Liver (tissue), 9 donors: Measurements from ENCODE around the gene CFAP65. TPM values are rescaled to one million over a fixed set of nuclear protein-coding genes. Genes with fewer than 3 reads are reported as not detected.

Experiments
- DNase-seq: peaks from one replicate; pipeline ENCODE4 v3.0.0-alpha.2; 2017; ENCODE audit warnings: low spot score
- H3K27ac ChIP-seq, 2 donors: one replicate each; pipeline ENCODE4 v1.7.0; 2013; ENCODE audit warnings: inconsistent platforms in 2 of 2, low read length in 2 of 2, control low read depth in 1 of 2, low read depth in 1 of 2, mild to moderate bottlenecking in 1 of 2
- H3K27me3 ChIP-seq, 4 donors: one replicate each; pipeline versions ENCODE4 v1.6.1 to v1.7.0; 2013; ENCODE audit warnings: low read length in 3 of 4, inconsistent platforms in 1 of 4, mild to moderate bottlenecking in 1 of 4, moderate library complexity in 1 of 4; ENCODE audit not compliant: control insufficient read depth in 4 of 4, insufficient read depth in 4 of 4
- H3K36me3 ChIP-seq, 4 donors: one replicate each; pipeline versions ENCODE4 v1.6.1 to v1.7.0; 2013; ENCODE audit warnings: low read length in 3 of 4, mild to moderate bottlenecking in 3 of 4, low read depth in 1 of 4, moderate library complexity in 1 of 4; ENCODE audit not compliant: control insufficient read depth in 4 of 4, insufficient read depth in 3 of 4
- H3K4me1 ChIP-seq, 4 donors: one replicate each; pipeline versions ENCODE4 v1.6.1 to v1.7.0; 2013; ENCODE audit warnings: low read length in 3 of 4, mild to moderate bottlenecking in 3 of 4, moderate library complexity in 1 of 4; ENCODE audit not compliant: control insufficient read depth in 4 of 4, insufficient read depth in 4 of 4
- H3K4me3 ChIP-seq, 3 donors: one replicate each; pipeline versions ENCODE4 v1.6.1 to v1.7.0; 2013; ENCODE audit warnings: low read length in 3 of 3, control low read depth in 1 of 3, low read depth in 1 of 3, mild to moderate bottlenecking in 1 of 3
- H3K9ac ChIP-seq, 2 donors: one replicate each; pipeline ENCODE4 v1.7.0; 2013; ENCODE audit warnings: low read length in 2 of 2, mild to moderate bottlenecking in 2 of 2, moderate library complexity in 2 of 2, control low read depth in 1 of 2, low read depth in 1 of 2
- H3K9me3 ChIP-seq, 4 donors: one replicate each; pipeline versions ENCODE4 v1.6.1 to v1.7.0; 2013; ENCODE audit warnings: low read length in 3 of 4; ENCODE audit not compliant: control insufficient read depth in 4 of 4
- EGR1 ChIP-seq, 2 donors: IDR thresholded peaks; 2 replicates each; pipeline ENCODE4 v1.6.1; 2016 to 2018; ENCODE audit warnings: antibody characterized with exemption in 2 of 2, low read depth in 2 of 2
- FOXA1 ChIP-seq: IDR thresholded peaks from 2 replicates; pipeline ENCODE4 v1.6.1; 2016; ENCODE audit warnings: antibody characterized with exemption
- FOXA2 ChIP-seq: IDR thresholded peaks from 2 replicates; pipeline ENCODE4 v1.6.1; 2016; ENCODE audit warnings: antibody characterized with exemption
- GABPA ChIP-seq, 2 donors: IDR thresholded peaks in 1 of 2; conservative IDR thresholded peaks in 1 of 2; 2 replicates each; pipeline ENCODE4 v1.6.1; 2016; ENCODE audit warnings: antibody characterized with exemption in 2 of 2, mild to moderate bottlenecking in 1 of 2, moderate library complexity in 1 of 2
- HNF4A ChIP-seq, 2 donors: conservative IDR thresholded peaks; 2 replicates each; pipeline ENCODE4 v1.6.1; 2016; ENCODE audit warnings: antibody characterized with exemption in 2 of 2, mild to moderate bottlenecking in 2 of 2
- HNF4G ChIP-seq: IDR thresholded peaks from 2 replicates; pipeline ENCODE4 v1.6.1; 2016; ENCODE audit warnings: antibody characterized with exemption
- JUND ChIP-seq, 2 donors: IDR thresholded peaks; 2 replicates each; pipeline ENCODE4 v1.6.1; 2016; ENCODE audit warnings: antibody characterized with exemption in 2 of 2
- RAD21 ChIP-seq, 2 donors: IDR thresholded peaks; 2 replicates each; pipeline ENCODE4 v1.6.1; 2016; ENCODE audit warnings: antibody characterized with exemption in 2 of 2, mild to moderate bottlenecking in 2 of 2
- RXRA ChIP-seq, 2 donors: IDR thresholded peaks; 2 replicates each; pipeline ENCODE4 v1.6.1; 2017 to 2018; ENCODE audit warnings: antibody characterized with exemption in 2 of 2, mild to moderate bottlenecking in 1 of 2
- SP1 ChIP-seq: IDR thresholded peaks from 2 replicates; pipeline ENCODE4 v1.6.1; 2018; ENCODE audit warnings: antibody characterized with exemption, mild to moderate bottlenecking
- TAF1 ChIP-seq: conservative IDR thresholded peaks from 2 replicates; pipeline ENCODE4 v1.6.1; 2016; ENCODE audit warnings: antibody characterized with exemption, mild to moderate bottlenecking
- YY1 ChIP-seq: IDR thresholded peaks from 2 replicates; pipeline ENCODE4 v1.6.1; 2016; ENCODE audit warnings: antibody characterized with exemption, mild to moderate bottlenecking
- WGBS: extraction: QIAGEN DNeasy Blood & Tissue Kit; methylation state at CpG from one replicate; pipeline ENCODE4 v1.1.7; 2013; 5-methylcytosine and 5-hydroxymethylcytosine counted together
- polyA plus RNA-seq, 2 donors: library from polyadenylated mRNA; stranded (reverse) in 1 of 2; unstranded in 1 of 2; fragments of 200-250 nt in 1 of 2; fragments of >200 nt in 1 of 2; fragmentation: Nextera tagmentation in 1 of 2; extraction: Ambion mirVana in 1 of 2; gene quantifications; one replicate each; pipeline versions ENCODE4 v1.2.1 to v1.2.3, GENCODE V29; 2013 to 2015
- total RNA-seq, 2 donors: library from RNA; depleted of rRNA; stranded (reverse); fragments of >200 nt; gene quantifications; one replicate each; pipeline ENCODE4 v1.2.3, GENCODE V29; 2014
- TF ChIP-seq, protein P1 (sequence below): IDR thresholded peaks from 2 replicates; pipeline ENCODE4 v1.6.1; 2016; ENCODE audit warnings: antibody characterized with exemption
- TF ChIP-seq, protein P2 (sequence below): IDR thresholded peaks from 2 replicates; pipeline ENCODE4 v1.6.1; 2016; ENCODE audit warnings: antibody characterized with exemption
- TF ChIP-seq, protein P3 (sequence below): IDR thresholded peaks from 2 replicates; pipeline ENCODE4 v1.6.1; 2016; ENCODE audit warnings: antibody characterized with exemption
- TF ChIP-seq, protein P4 (sequence below): IDR thresholded peaks from 2 replicates; pipeline ENCODE4 v1.6.1; 2016; ENCODE audit warnings: antibody characterized with exemption, mild to moderate bottlenecking
- TF ChIP-seq, protein P5 (sequence below): fragments of 150-350 bp; IDR thresholded peaks from 2 replicates; pipeline ENCODE4 v1.5.1; 2017; ENCODE audit warnings: improper control_type of control experiment, low read depth, low read length; ENCODE audit not compliant: missing input control
- donor health status: healthy.
- donor health status: healthy.
- donor health status: healthy.
- donor health status: healthy.
- donor health status: healthy.

The CFAP65 gene
- total and polyA plus RNA-seq, 4 donors = not detected

GRCh38 chr2:218999021-218999880 is 42.1 kb downstream of the CFAP65 start:
- 77% methylated on average over 10 of the region's 10 CpGs for WGBS
- H3K4me3 ChIP-seq = no peak overlapping the region
- TF ChIP-seq YY1 (no peak), HNF4A (conservative IDR thresholded peaks at IDR 0.05) (no peak), SP1 (no peak), RXRA (IDR thresholded peaks at IDR 0.05) (no peak), FOXA1 (no peak), TAF1 (no peak), GABPA (IDR thresholded peaks at IDR 0.05 in 1 of 2, conservative IDR thresholded peaks at IDR 0.05 in 1 of 2) (no peak), FOXA2 (no peak), RAD21 (IDR thresholded peaks at IDR 0.05) (no peak), HNF4G (no peak), JUND (IDR thresholded peaks at IDR 0.05) (no peak)
- TF ChIP-seq, protein P1, sequence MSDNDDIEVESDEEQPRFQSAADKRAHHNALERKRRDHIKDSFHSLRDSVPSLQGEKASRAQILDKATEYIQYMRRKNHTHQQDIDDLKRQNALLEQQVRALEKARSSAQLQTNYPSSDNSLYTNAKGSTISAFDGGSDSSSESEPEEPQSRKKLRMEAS = no peak
- TF ChIP-seq, protein P2, sequence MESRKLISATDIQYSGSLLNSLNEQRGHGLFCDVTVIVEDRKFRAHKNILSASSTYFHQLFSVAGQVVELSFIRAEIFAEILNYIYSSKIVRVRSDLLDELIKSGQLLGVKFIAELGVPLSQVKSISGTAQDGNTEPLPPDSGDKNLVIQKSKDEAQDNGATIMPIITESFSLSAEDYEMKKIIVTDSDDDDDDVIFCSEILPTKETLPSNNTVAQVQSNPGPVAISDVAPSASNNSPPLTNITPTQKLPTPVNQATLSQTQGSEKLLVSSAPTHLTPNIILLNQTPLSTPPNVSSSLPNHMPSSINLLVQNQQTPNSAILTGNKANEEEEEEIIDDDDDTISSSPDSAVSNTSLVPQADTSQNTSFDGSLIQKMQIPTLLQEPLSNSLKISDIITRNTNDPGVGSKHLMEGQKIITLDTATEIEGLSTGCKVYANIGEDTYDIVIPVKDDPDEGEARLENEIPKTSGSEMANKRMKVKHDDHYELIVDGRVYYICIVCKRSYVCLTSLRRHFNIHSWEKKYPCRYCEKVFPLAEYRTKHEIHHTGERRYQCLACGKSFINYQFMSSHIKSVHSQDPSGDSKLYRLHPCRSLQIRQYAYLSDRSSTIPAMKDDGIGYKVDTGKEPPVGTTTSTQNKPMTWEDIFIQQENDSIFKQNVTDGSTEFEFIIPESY = no peak
- TF ChIP-seq, protein P3, sequence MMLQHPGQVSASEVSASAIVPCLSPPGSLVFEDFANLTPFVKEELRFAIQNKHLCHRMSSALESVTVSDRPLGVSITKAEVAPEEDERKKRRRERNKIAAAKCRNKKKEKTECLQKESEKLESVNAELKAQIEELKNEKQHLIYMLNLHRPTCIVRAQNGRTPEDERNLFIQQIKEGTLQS = no peak
- TF ChIP-seq, protein P4, sequence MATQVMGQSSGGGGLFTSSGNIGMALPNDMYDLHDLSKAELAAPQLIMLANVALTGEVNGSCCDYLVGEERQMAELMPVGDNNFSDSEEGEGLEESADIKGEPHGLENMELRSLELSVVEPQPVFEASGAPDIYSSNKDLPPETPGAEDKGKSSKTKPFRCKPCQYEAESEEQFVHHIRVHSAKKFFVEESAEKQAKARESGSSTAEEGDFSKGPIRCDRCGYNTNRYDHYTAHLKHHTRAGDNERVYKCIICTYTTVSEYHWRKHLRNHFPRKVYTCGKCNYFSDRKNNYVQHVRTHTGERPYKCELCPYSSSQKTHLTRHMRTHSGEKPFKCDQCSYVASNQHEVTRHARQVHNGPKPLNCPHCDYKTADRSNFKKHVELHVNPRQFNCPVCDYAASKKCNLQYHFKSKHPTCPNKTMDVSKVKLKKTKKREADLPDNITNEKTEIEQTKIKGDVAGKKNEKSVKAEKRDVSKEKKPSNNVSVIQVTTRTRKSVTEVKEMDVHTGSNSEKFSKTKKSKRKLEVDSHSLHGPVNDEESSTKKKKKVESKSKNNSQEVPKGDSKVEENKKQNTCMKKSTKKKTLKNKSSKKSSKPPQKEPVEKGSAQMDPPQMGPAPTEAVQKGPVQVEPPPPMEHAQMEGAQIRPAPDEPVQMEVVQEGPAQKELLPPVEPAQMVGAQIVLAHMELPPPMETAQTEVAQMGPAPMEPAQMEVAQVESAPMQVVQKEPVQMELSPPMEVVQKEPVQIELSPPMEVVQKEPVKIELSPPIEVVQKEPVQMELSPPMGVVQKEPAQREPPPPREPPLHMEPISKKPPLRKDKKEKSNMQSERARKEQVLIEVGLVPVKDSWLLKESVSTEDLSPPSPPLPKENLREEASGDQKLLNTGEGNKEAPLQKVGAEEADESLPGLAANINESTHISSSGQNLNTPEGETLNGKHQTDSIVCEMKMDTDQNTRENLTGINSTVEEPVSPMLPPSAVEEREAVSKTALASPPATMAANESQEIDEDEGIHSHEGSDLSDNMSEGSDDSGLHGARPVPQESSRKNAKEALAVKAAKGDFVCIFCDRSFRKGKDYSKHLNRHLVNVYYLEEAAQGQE = no peak
- H3K9ac ChIP-seq = no peak overlapping the region
- no peak for DNase-seq
- no peaks in the 10 kb centered on the region for H3K36me3 ChIP-seq
- no peak overlapping the region for H3K27ac ChIP-seq
- H3K9me3 ChIP-seq = no peaks in the 10 kb centered on the region
- H3K4me1 ChIP-seq = peaks cover 7 to 49% (median 24%) of the 10 kb centered on the region in 4 donors
- peaks cover under 1 to 10% (median 3%) of the 10 kb centered on the region in 4 donors for H3K27me3 ChIP-seq

DNA sequence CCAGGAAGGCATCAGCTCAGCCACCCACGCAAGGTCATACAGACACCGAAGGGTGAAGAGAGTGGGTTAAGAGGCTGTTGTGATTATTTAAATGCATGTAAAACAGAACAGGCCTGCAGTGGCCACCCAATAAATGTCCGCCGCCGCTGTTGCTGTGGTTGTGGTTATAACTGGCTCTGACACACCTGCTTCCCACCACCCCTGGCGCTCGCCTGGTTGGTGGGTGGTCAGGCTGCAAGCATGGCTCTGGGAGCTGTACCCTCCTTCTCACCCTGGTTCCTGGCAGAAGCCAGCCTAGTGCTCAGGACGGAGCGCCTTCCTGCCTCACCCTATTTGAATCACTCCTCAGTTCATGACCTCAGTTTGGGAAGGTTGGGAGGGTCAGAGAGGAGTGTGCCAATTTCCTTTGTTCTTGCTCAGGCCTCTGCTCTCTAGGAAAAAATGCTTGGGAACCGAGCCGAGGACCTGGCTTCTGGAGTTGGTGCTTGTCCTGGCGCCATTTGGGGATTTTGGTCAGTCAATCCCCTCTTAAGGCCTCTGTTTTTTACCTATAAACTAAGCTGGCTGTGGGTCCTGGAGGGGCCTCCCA is 42.8 kb downstream of the CFAP65 start:
- WGBS = 75% methylated on average over 12 of the region's 12 CpGs
- Histone ChIP-seq H3K9ac (no peak overlapping the region), H3K9me3 (no peaks in the 10 kb centered on the region), H3K27me3 (peaks cover 5 to 13% (median 6%) of the 10 kb centered on the region in 4 donors), H3K36me3 (no peaks in the 10 kb centered on the region), H3K4me1 (peaks cover 8 to 54% (median 29%) of the 10 kb centered on the region in 4 donors), H3K27ac (no peak overlapping the region), H3K4me3 (no peak overlapping the region)
- DNase-seq = no peak
- TF ChIP-seq, protein P4 = no peak
- TF ChIP-seq, protein P3 = no peak
- no peak for TF ChIP-seq EGR1 (IDR thresholded peaks at IDR 0.05; ENCODE audit: low read depth in 2 of 2)
- no peak for TF ChIP-seq GABPA (IDR thresholded peaks at IDR 0.05 in 1 of 2, conservative IDR thresholded peaks at IDR 0.05 in 1 of 2)
- TF ChIP-seq, protein P5, sequence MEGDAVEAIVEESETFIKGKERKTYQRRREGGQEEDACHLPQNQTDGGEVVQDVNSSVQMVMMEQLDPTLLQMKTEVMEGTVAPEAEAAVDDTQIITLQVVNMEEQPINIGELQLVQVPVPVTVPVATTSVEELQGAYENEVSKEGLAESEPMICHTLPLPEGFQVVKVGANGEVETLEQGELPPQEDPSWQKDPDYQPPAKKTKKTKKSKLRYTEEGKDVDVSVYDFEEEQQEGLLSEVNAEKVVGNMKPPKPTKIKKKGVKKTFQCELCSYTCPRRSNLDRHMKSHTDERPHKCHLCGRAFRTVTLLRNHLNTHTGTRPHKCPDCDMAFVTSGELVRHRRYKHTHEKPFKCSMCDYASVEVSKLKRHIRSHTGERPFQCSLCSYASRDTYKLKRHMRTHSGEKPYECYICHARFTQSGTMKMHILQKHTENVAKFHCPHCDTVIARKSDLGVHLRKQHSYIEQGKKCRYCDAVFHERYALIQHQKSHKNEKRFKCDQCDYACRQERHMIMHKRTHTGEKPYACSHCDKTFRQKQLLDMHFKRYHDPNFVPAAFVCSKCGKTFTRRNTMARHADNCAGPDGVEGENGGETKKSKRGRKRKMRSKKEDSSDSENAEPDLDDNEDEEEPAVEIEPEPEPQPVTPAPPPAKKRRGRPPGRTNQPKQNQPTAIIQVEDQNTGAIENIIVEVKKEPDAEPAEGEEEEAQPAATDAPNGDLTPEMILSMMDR = no peak
- no peak for TF ChIP-seq JUND (IDR thresholded peaks at IDR 0.05)
